Skin epidermis (tissue), 12 donors: ENCODE results near the gene RIOX2.
A peak's percentile ranks its signal among the peaks of the same experiment; 100 is the strongest.
"Not testable (repeated sequence)": the region's sequence is repeated elsewhere in the genome, so short reads cannot be mapped to it uniquely, and the experiment has no call there.

Source experiments
- H3K27ac ChIP-seq, 21 experiments: fragments of 200-600 bp; sonication (generic) in 11 of 21; one replicate each; pipeline ENCODE4 v1.5.0; 2020; ENCODE audit warnings: mild to moderate bottlenecking in 3 of 21, inconsistent platforms in 2 of 21, moderate library complexity in 2 of 21
- H3K4me3 ChIP-seq, 7 experiments: fragments of 200-600 bp; sonication (generic) in 2 of 7; one replicate each; pipeline ENCODE4 v1.5.0; 2020; ENCODE audit warnings: inconsistent platforms in 2 of 7, mild to moderate bottlenecking in 2 of 7, moderate library complexity in 1 of 7

The RIOX2 gene

DNA sequence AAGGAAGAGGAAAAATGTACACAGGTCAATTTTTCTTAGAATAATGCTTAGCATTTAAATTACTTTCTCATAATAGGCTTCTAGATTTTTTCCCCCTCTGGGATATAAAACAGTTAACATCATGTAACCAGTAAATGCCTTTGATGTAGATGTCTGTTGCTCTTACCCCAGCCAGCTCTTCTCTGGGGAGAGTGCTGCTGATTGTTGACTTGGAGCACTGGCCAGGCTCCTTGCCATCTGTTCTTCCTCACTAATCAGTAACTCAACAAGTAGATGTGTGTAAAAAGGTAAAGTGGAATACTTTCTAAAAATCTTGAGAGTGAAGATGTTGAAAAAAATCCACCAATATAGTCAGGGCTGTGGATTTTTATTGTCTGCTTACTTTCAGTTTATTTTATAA is 42.2 kb downstream of the RIOX2 start:
- Histone ChIP-seq H3K27ac (no peak overlapping the region), H3K4me3 (no peak overlapping the region)

DNA sequence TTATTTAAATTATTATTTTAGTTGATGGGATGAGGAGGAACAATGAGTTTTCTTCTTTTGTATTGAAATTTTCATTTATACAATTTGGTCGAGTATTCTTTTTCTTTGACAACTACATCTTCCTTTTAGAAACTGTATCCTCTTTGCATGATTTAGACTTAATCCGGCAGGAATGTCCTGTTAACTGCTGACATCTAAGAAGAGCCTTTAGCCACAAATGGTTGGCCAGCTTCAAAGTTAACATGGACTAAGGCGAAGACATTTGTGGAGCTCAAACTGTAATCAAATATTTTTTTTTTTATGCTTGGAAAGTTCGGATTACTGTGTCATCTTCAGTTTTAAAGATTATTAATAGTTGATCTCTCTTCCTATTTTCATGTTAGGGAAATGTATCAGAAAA is 43.2 kb downstream of the RIOX2 start:
- Histone ChIP-seq H3K4me3 (no peak overlapping the region), H3K27ac (no peak overlapping the region)

DNA sequence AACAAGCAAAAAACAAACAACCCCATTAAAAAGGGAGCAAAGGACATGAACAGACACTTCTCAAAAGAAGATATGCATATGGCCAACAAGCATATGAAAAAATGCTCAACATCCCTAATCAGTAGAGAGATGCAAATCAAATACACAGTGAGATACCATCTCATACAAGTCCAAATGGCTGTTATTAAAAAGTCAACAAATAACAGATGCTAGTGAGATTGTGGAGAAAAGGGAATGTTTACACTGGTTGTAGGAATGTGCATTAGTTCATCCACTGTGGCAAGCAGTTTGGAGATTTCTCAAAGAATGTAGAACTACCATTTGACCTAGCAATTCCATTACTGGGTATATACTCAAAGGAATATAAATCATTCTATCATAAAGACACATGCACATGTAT is 44.5 kb downstream of the RIOX2 start:
- H3K4me3 ChIP-seq, result no peak overlapping the region
- H3K27ac ChIP-seq, result no peak overlapping the region

- Histone ChIP-seq H3K4me3 (no peak overlapping the region), H3K27ac (peak overlapping the region in 2 of 21 experiments; percentile 11 to 18)
Measured at GRCh38 chr3:97917813-97918536, 54.3 kb downstream of the RIOX2 start.

DNA sequence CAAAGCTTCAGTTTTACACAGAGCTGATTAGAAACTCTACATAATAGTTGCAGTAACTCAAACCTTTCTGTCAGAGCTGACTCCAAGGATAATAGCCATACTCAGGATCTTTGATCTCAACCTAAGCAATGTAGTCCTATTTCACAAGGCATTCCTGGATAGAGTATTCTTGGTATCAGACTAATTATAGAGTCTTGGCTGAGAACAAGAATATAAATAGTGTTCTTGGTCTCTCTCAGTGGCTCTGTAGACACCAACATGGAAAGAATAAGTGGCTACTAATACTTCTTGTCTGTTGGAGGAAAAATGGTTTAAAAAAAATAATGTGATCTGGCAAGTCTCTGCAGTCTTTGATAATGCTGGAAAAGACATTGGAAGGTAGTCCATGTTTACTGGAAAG is 55.7 kb downstream of the RIOX2 start:
- H3K4me3 ChIP-seq, result no peak overlapping the region
- H3K27ac ChIP-seq, result no peak overlapping the region

DNA sequence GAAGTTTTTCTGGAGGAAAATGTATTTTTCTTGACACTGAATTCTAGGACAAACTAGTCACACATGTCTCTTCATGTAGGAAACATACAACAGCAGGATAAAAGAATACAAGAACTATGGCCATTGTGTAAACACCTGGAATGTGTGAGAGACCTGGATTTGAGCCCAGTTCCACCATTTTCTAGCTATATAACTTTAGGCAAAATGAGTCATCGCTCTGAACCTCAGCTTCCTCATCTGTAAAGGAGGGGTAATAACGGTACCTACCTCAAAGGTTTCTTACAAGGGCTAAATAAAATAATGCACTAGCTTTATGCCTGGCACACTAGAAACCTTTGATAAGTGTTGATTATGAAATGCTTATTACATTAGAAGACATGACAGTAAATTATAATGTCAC is 57.8 kb downstream of the RIOX2 start:
- Histone ChIP-seq H3K27ac (no peak overlapping the region), H3K4me3 (no peak overlapping the region)

GRCh38 chr3:97911459-97911858 is 60.8 kb downstream of the RIOX2 start:
- no peak overlapping the region for H3K4me3 ChIP-seq
- peak overlapping the region in 6 of 21 experiments; percentile 2 to 76 (median 52) for H3K27ac ChIP-seq

GRCh38 chr3:97910931-97911351 is 61.3 kb downstream of the RIOX2 start:
- Histone ChIP-seq H3K27ac (peak overlapping the region in 9 of 21 experiments; percentile 2 to 76 (median 56)), H3K4me3 (peak overlapping the region in 1 of 7 experiments; percentile 1)

DNA sequence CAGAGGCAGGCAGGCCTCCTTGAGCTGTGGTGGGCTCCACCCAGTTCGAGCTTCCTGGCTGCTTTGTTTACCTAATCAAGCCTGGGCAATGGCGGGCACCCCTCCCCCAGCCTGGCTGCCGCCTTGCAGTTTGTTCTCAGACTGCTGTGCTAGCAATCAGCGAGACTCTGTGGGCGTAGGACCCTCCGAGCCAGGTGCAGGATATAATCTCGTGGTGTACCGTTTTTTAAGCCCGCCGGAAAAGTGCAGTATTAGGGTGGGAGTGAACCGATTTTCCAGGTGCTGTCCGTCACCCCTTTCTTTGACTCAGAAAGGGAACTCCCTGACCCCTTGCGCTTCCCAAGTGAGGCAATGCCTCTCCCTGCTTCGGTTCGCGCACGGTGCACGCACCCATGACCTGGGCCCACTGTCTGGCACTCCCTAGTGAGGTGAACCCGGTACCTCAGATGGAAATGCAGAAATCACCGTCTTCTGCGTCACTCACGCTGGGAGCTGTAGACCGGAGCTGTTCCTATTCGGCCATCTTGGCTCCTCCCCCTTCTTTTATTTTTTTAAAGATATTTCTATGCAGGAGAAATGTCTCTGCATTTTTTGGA is 61.9 kb downstream of the RIOX2 start:
- Histone ChIP-seq H3K4me3 (peak overlapping the region in 2 of 7 experiments; percentile 1 to 19), H3K27ac (peak overlapping the region in 9 of 21 experiments; percentile 2 to 76 (median 54))

- not testable (repeated sequence) for H3K4me3 ChIP-seq
Measured at GRCh38 chr3:97909830-97910229, 62.4 kb downstream of the RIOX2 start.

GRCh38 chr3:97901313-97902248 is 70.7 kb downstream of the RIOX2 start:
- H3K27ac ChIP-seq, result peak overlapping the region in 14 of 21 experiments; percentile 1 to 76 (median 36)
- H3K4me3 ChIP-seq, result no peak overlapping the region

More at GRCh38 chr3:97909830-97910229, 62.4 kb downstream of the RIOX2 start:
- H3K27ac ChIP-seq, result not testable (repeated sequence)

DNA sequence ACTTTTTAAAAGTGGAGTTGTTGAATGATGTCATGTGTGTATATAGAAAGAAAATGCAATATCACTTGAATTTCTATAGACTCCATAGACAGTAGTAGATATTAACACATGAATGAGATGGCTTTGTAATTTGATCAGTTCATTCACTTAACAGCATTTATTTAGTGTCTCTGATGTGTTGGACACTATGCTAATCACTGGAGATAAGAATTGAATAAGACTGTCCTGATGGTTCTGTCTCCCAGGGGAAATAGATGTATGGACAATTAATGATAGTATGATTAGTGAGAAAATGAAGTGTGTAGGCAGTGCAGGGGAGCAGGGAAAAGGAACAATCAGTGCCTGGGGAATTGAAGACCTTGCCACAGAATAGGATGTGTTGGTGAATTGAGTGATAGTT is 72.9 kb downstream of the RIOX2 start:
- Histone ChIP-seq H3K4me3 (no peak overlapping the region), H3K27ac (no peak overlapping the region)

GRCh38 chr3:97896547-97896946 is 75.7 kb downstream of the RIOX2 start:
- H3K27ac ChIP-seq, result no peak overlapping the region

DNA sequence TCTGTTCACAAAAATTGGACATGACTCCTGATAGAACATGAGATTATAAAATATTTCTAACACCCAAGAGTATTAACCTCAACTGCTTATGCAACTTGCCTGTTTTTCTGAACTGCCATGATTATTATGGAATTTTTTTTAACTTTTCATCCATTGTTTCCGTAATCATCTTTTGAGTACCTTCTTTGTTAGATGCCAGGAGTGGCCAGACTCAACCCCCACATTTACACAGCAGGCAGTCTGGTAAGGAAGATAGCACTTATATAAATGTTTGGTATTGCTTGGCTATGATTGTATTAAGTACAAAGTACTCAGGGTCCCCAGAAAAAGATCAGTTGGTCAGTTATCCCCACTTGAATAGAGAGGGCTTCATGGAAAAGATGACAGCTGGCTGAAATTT is 76.1 kb downstream of the RIOX2 start:
- H3K27ac ChIP-seq, result no peak overlapping the region
- H3K4me3 ChIP-seq, result no peak overlapping the region

More at GRCh38 chr3:97896547-97896946, 75.7 kb downstream of the RIOX2 start:
- H3K4me3 ChIP-seq, result no peak overlapping the region

GRCh38 chr3:97895216-97895615 is 77.0 kb downstream of the RIOX2 start:
- Histone ChIP-seq H3K27ac (no peak overlapping the region), H3K4me3 (no peak overlapping the region)

- no peak overlapping the region for H3K4me3 ChIP-seq
- H3K27ac ChIP-seq, result no peak overlapping the region
Measured at GRCh38 chr3:97892852-97893251, 79.4 kb downstream of the RIOX2 start.
